ENCODE measurements around the gene GCHFR. TPM values are rescaled to one million over a fixed set of nuclear protein-coding genes. Genes with fewer than 3 reads are reported as not detected.

The GCHFR gene
- total and polyA plus RNA-seq, 2 donors (not counting 3 experiments of a cell fraction or from before 2014, with no cell fraction given), result 6.3 to 14.2 TPM

DNA sequence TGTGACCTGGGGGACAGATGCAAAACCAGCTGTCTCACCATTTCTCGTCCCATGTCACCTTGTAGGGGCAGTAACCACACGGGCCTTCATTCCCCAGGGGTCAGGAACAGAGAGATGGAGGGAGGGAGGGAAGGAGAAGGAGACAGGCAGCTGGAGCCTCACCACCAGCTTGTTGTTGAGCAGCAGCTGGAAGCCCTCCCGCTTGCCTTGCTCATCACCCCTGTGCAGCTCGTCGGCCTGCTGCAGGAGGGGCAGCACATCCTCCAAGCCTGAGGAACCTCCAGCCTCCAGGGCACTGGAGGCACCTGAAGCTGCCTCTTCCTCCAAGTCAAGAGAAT, 19.1 kb upstream of the GCHFR start:
- Histone ChIP-seq H3K9me1 (replicated peaks; ENCODE audit: control insufficient read depth, extremely low read depth, insufficient read depth, low read length) (no peaks in the 10 kb centered on the region), H2AFZ (ENCODE audit: low read depth, low read length) (no peak overlapping the region), H3K27ac (ENCODE audit: insufficient read depth, low read depth, low read length) (no peak overlapping the region), H3K4me3 (replicated peaks in 1 of 3; ENCODE audit: insufficient read depth in 1 of 3, low read depth in 1 of 3, low read length in 3 of 3) (no peak overlapping the region), H4K20me1 (replicated peaks; ENCODE audit: control insufficient read depth, extremely low read depth, insufficient read depth, low read length) (no peaks in the 10 kb centered on the region), H3K27me3 (ENCODE audit: control insufficient read depth in 2 of 2, insufficient read depth in 2 of 2, low read length in 2 of 2) (no peaks in the 10 kb centered on the region), H3K4me2 (ENCODE audit: insufficient read depth, low read length) (no peak overlapping the region), H3K9ac (replicated peaks; ENCODE audit: extremely low read depth, insufficient read depth, low read length) (no peak overlapping the region), H3K79me2 (ENCODE audit: control insufficient read depth, insufficient read depth, low read length) (no peaks in the 10 kb centered on the region), H3K4me1 (ENCODE audit: control insufficient read depth, extremely low read depth, insufficient read depth, low read length) (no peaks in the 10 kb centered on the region), H3K36me3 (ENCODE audit: control insufficient read depth in 2 of 2, extremely low read depth in 1 of 2, insufficient read depth in 2 of 2, low read length in 2 of 2) (peaks cover 8 to 13% of the 10 kb centered on the region in 2 experiments), H3K9me3 (replicated peaks; ENCODE audit: control insufficient read depth, insufficient read depth, low read length) (no peaks in the 10 kb centered on the region)
- intact Hi-C loops (cut with micrococcal nuclease), result no loop called here
- POLR2A ChIA-PET, result interaction anchor here (0.5 kb wide), 1 partner anchor 413 kb away, joined by 7 read pairs; no protein-coding TSS in a partner anchor
- FAIRE-seq, result no peak
- TF ChIP-seq, protein P1, sequence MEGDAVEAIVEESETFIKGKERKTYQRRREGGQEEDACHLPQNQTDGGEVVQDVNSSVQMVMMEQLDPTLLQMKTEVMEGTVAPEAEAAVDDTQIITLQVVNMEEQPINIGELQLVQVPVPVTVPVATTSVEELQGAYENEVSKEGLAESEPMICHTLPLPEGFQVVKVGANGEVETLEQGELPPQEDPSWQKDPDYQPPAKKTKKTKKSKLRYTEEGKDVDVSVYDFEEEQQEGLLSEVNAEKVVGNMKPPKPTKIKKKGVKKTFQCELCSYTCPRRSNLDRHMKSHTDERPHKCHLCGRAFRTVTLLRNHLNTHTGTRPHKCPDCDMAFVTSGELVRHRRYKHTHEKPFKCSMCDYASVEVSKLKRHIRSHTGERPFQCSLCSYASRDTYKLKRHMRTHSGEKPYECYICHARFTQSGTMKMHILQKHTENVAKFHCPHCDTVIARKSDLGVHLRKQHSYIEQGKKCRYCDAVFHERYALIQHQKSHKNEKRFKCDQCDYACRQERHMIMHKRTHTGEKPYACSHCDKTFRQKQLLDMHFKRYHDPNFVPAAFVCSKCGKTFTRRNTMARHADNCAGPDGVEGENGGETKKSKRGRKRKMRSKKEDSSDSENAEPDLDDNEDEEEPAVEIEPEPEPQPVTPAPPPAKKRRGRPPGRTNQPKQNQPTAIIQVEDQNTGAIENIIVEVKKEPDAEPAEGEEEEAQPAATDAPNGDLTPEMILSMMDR (IDR thresholded peaks at IDR 0.05; ENCODE audit: extremely low read depth in 1 of 2, insufficient read depth in 1 of 2, low read depth in 1 of 2, low read length in 2 of 2), result no peak
- TF ChIP-seq JUN (IDR thresholded peaks at IDR 0.05; ENCODE audit: borderline replicate concordance, insufficient read depth, insufficient read length, low read depth) (no peak), MYC (IDR thresholded peaks at IDR 0.05; ENCODE audit: low read depth, low read length) (no peak), GATA2 (IDR thresholded peaks at IDR 0.05; ENCODE audit: insufficient read depth, insufficient read length, low read depth, low read length) (no peak), POLR2AphosphoS5 (IDR thresholded peaks at IDR 0.05; ENCODE audit: insufficient read depth, low read depth, low read length) (no peak), POLR2A (IDR thresholded peaks at IDR 0.05; ENCODE audit: low read depth, low read length) (no peak), FOS (IDR thresholded peaks at IDR 0.05; ENCODE audit: borderline replicate concordance, insufficient read depth, low read length) (no peak), EZH2 (IDR thresholded peaks at IDR 0.05; ENCODE audit: borderline replicate concordance, low read depth, low read length, severe bottlenecking) (no peak)
- TF ChIP-seq, protein P2, sequence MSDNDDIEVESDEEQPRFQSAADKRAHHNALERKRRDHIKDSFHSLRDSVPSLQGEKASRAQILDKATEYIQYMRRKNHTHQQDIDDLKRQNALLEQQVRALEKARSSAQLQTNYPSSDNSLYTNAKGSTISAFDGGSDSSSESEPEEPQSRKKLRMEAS (IDR thresholded peaks at IDR 0.05; ENCODE audit: insufficient read depth, insufficient read length), result no peak
- CTCF ChIA-PET, result interaction anchor here (0.9 to 1.7 kb wide), 7 partner anchors 38 to 155 kb away, joined by 3 to 5 read pairs (median 3); partner anchors contain the start of gene VPS18
- dilution Hi-C loops (cut with MboI; ENCODE audit: extremely low pct_ligation_motif_present, low sequenced_read_pairs), result no loop called here
- DNase-seq (ENCODE audit: low read depth, low spot score), result no peak
- no TSS peak for BruUV-seq (replicated peaks)
